Pancreas (tissue), 10 donors: ENCODE results near the gene CTU1. TPM values are rescaled to one million over a fixed set of nuclear protein-coding genes. Genes with fewer than 3 reads are reported as not detected.

Experiments used
- ATAC-seq, 4 donors: fragments of 200-7000 bp; cut with Tn5 transposase; one replicate each; pipeline versions ENCODE4 v1.8.0 to v1.9.1; 2020; ENCODE audit warnings: mild to moderate bottlenecking in 4 of 4, moderate library complexity in 4 of 4
- DNase-seq, 6 donors: peaks; one replicate each; pipeline ENCODE4 v3.0.0-alpha.2; 2020
- FAIRE-seq: peaks from 2 replicates; lab custom pipeline; 2012; peaks lifted over from hg19 to GRCh38; lab: Jason Lieb, UNC
- H3K27ac ChIP-seq, 4 donors: fragments of 200-600 bp; sonication (generic); 1 replicate in 3 of 4; 2 replicates in 1 of 4; pipeline versions ENCODE4 v1.5.0 to v1.8.0; 2020
- H3K27me3 ChIP-seq, 4 donors: fragments of 200-600 bp; one replicate each; pipeline ENCODE4 v1.8.0; 2021
- H3K36me3 ChIP-seq, 3 donors: fragments of 200-600 bp; sonication (generic) in 1 of 3; one replicate each; pipeline versions ENCODE4 v1.5.0 to v1.8.0; 2020 to 2021
- H3K4me1 ChIP-seq, 3 donors: fragments of 200-600 bp; one replicate each; pipeline ENCODE4 v1.8.0; 2021
- H3K4me3 ChIP-seq, 4 donors: fragments of 200-600 bp; sonication (generic) in 2 of 4; one replicate each; pipeline versions ENCODE4 v1.5.0 to v1.8.0; 2020 to 2021
- H3K9me3 ChIP-seq, 4 donors: fragments of 200-600 bp; one replicate each; pipeline ENCODE4 v1.8.0; 2021
- WGBS, 2 donors: extraction: QIAGEN DNeasy Blood & Tissue Kit; methylation state at CpG; one replicate each; pipeline ENCODE4 v1.1.7; 2013; 5-methylcytosine and 5-hydroxymethylcytosine counted together
- intact Hi-C, 3 donors: fragments of 100-400 bp; cut with DNase I; formaldehyde crosslinking; loops; one replicate each; pipeline versions ENCODE4 v1.11.1 to v1.14.2; 2022
- polyA plus RNA-seq, 2 donors: library from polyadenylated mRNA; stranded (reverse); fragments of 200-250 nt; gene quantifications; one replicate each; pipeline ENCODE4 v1.2.3, GENCODE V29; 2013
- total RNA-seq, 6 donors: library from RNA; stranded (reverse); fragmentation: NEBNext Ultra II Directional in 4 of 6; extraction: Animal tissue kit (Norgen Biotek cat#: 25700) in 4 of 6; gene quantifications; one replicate each; pipeline versions ENCODE4 v1.2.1 to v1.2.4, GENCODE V29; 2021 to 2023
- TF ChIP-seq, protein P1 (sequence below), 4 donors: fragments of 200-600 bp; sonication (generic) in 3 of 4; IDR thresholded peaks; one replicate each; pipeline versions ENCODE4 v1.5.0 to v1.8.0; 2021; ENCODE audit warnings: antibody characterized with exemption in 4 of 4
- donor health status: healthy with polysubstance abuse.
- donor health status: DM: no; HTN: no; CAD: no; lungs with moderate emphysema.
- donor health status: DM: no; HTN: no; CAD: no.
- donor health status: control.
- donor health status: control.
- donor health status: Bipolar disorder and iron deficiency.
- donor health status: DM: yes; HTN: yes; CAD: no.
- donor health status: DM: no; HTN: no; CAD: no.
- donor health status: DM: no; HTN: no; CAD: no.
- donor health status: DM: yes; HTN: yes; CAD: no.

CTU1 gene
- total and polyA plus RNA-seq, 8 donors, result 1.4 to 8.2 (median 3.7) TPM

DNA sequence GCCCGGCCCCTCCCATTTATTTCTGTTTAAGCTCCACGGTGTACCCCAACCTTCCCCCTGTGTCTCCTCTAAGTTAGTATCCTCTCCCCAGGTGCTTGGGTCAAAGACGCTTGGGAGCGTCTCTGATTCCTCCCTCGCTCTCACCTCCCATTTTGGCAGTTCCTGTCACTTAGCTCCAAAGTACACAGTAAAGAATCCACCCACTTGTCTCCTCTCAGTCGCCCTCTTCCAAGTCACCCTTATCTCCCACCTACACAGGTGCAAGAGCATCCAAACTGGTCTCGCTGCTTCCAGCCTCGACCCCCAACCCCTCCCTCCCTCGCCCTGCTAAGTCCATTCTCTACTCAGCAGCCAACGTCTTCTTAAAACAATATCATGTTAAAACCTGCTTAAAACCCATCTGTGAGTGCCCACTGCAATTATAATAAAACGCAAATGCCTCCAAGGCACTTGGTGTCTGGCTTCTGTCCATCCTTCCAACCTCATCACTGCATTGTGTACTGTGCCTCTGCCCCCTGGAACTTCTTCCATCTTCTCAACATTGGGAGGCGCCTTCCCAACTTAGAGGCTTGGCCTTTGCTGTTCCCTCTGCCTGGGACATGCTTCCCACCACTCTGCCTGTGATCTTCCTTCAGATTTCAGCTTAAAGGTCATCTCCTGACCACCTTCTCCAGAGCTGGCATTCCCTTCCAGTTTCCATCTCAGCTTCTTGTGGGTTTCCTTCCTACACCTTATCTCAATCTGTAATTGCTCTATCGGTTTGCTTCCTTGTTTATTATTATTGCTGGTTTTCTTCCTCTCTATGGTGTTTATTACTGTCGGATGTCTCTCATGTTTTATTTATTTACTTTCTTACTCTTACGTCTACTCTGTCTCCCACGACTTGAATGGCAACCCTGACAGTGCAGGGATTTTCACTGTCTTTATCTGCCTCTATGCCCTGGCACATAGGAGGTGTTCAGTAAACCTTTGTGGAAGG, 16.0 kb downstream of the CTU1 start:
- 55 to 56% methylated on average over 16 of the region's 16 CpGs for WGBS, 2 donors
- no peak for ATAC-seq
- no peak overlapping the region for H3K27ac ChIP-seq
- no peaks in the 10 kb centered on the region for H3K9me3 ChIP-seq
- H3K27me3 ChIP-seq, result no peaks in the 10 kb centered on the region
- TF ChIP-seq, protein P1, sequence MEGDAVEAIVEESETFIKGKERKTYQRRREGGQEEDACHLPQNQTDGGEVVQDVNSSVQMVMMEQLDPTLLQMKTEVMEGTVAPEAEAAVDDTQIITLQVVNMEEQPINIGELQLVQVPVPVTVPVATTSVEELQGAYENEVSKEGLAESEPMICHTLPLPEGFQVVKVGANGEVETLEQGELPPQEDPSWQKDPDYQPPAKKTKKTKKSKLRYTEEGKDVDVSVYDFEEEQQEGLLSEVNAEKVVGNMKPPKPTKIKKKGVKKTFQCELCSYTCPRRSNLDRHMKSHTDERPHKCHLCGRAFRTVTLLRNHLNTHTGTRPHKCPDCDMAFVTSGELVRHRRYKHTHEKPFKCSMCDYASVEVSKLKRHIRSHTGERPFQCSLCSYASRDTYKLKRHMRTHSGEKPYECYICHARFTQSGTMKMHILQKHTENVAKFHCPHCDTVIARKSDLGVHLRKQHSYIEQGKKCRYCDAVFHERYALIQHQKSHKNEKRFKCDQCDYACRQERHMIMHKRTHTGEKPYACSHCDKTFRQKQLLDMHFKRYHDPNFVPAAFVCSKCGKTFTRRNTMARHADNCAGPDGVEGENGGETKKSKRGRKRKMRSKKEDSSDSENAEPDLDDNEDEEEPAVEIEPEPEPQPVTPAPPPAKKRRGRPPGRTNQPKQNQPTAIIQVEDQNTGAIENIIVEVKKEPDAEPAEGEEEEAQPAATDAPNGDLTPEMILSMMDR (IDR thresholded peaks at IDR 0.05), result no peak
- no peak overlapping the region for H3K4me3 ChIP-seq
- FAIRE-seq, result no peak
- intact Hi-C loops, result loop anchor here in 2 of 3 donors (5.0 kb wide), 3 partner anchors 65 to 160 kb away; partner anchors contain the start of gene KLK11 (in 1 of the 2)
- H3K4me1 ChIP-seq, result no peaks in the 10 kb centered on the region
- no peaks in the 10 kb centered on the region for H3K36me3 ChIP-seq
- DNase-seq, result no peak

DNA sequence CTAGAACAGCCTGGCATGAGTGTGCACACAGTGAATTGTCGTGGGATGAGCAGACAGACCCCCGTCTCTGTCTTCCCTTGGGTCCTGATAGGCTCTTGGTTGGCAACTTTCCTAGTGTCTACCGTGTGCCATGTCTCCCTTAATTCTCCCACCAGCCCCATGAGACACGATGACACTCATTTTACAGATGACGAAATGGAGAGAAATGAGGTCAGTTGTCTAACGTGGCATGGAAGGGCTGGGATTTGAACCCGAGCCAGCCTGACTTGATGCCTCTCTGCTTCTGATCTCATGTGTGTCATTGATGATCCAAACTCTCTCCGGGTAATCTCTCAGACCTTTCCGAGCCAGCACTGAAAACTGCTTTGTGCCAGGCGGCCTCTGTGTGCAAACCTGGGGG, 17.1 kb downstream of the CTU1 start:
- Histone ChIP-seq H3K36me3 (no peaks in the 10 kb centered on the region), H3K9me3 (no peaks in the 10 kb centered on the region), H3K4me1 (no peaks in the 10 kb centered on the region), H3K27me3 (no peaks in the 10 kb centered on the region), H3K27ac (no peak overlapping the region), H3K4me3 (no peak overlapping the region)
- TF ChIP-seq, protein P1 (IDR thresholded peaks at IDR 0.05), result no peak
- FAIRE-seq (no peak), DNase-seq (no peak), ATAC-seq (no peak)
- intact Hi-C loops, result loop anchor here in 2 of 3 donors (5.0 kb wide), 3 partner anchors 64 to 159 kb away; partner anchors contain the start of gene KLK11 (in 1 of the 2)
- 85 to 87% methylated on average over 10 of the region's 10 CpGs for WGBS, 2 donors

DNA sequence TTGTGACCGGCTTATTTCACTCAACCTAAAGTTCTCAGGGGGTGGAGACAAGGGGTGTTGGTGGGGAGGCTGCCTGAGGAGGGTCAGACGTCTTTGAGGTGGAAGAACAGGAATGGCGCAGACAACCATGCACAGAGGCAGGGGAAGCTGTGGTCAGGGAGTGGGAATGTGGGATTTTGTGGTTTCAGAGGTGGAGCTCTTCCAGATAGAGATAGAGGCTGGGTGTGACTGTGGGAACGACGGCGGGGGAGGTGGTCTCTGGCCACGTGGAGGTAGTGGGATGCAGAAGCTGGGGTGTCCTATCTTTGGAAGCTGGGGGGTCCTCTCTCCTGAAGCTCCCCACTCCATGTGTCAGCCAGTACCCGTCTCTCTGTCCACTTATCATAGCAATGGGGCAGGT, 17.7 kb downstream of the CTU1 start:
- Histone ChIP-seq H3K4me1 (peaks cover 4 to 6% (median 5%) of the 10 kb centered on the region in 3 donors), H3K4me3 (no peak overlapping the region), H3K27me3 (no peaks in the 10 kb centered on the region), H3K27ac (no peak overlapping the region), H3K9me3 (no peaks in the 10 kb centered on the region), H3K36me3 (no peaks in the 10 kb centered on the region)
- DNase-seq (no peak), FAIRE-seq (no peak), ATAC-seq (no peak)
- TF ChIP-seq, protein P1 (IDR thresholded peaks at IDR 0.05), result no peak
- 71 to 77% methylated on average over 8 of the region's 8 CpGs for WGBS, 2 donors
- intact Hi-C loops, result loop anchor here in 2 of 3 donors (5.0 kb wide), 3 partner anchors 63 to 158 kb away; partner anchors contain the start of gene KLK11 (in 1 of the 2)

DNA sequence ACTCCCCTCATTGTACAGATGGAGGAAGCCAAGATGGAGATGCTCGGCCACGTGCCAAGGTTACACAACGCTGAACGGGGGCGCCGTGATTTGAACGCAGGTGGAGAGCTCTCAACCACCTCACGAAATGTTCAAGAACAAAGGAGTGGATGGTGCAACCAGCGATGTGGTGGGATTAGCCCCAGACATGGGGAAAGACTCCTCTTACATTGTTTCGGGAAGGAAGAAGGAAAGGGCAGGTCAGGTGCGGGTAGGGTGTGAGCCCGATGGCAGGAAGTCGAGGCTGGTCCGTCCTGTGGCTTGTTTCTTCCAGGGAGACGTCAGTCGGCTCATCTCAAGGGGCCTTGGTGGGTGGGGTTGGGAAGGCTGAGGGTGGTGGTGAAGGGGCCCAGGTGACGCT, 18.4 kb downstream of the CTU1 start:
- Histone ChIP-seq H3K27ac (no peak overlapping the region), H3K4me1 (peaks cover 6 to 8% (median 7%) of the 10 kb centered on the region in 3 donors), H3K36me3 (no peaks in the 10 kb centered on the region), H3K9me3 (no peaks in the 10 kb centered on the region), H3K27me3 (no peaks in the 10 kb centered on the region), H3K4me3 (no peak overlapping the region)
- ATAC-seq (no peak), DNase-seq (no peak), FAIRE-seq (no peak)
- WGBS, 2 donors, result 90 to 91% methylated on average over 17 of the region's 17 CpGs
- intact Hi-C loops, result loop anchor here in 2 of 3 donors (5.0 kb wide), 3 partner anchors 62 to 157 kb away; partner anchors contain the start of gene KLK11 (in 1 of the 2)
- TF ChIP-seq, protein P1 (IDR thresholded peaks at IDR 0.05), result no peak
